H1 (cell line): ENCODE results near the gene KIF1C.

ENCODE experiments used
- ATF3 ChIP-seq: IDR thresholded peaks from 2 replicates; pipeline ENCODE4 v1.6.1; 2011; ENCODE audit warnings: low read depth, mild to moderate bottlenecking, low read length; ENCODE audit not compliant: insufficient read depth
- GTF2F1 ChIP-seq: IDR thresholded peaks from 2 replicates; pipeline ENCODE4 v1.6.1; 2012; ENCODE audit warnings: low read depth, low read length, improper control_type of control experiment, borderline replicate concordance
- POLR2AphosphoS5 ChIP-seq: IDR thresholded peaks from 2 replicates; pipeline ENCODE4 v1.6.1; 2011; ENCODE audit warnings: low read depth, low read length

GRCh38 chr17:5011928-5012327, 14.2 kb downstream of the KIF1C start:
- TF ChIP-seq GTF2F1: no peak
- TF ChIP-seq POLR2AphosphoS5: no peak
- TF ChIP-seq ATF3: no peak
